H1 (cell line): ENCODE results near the gene LDAH. TPM values are rescaled to one million over a fixed set of nuclear protein-coding genes. Genes with fewer than 3 reads are reported as not detected.

ENCODE experiments used
- CTCF ChIA-PET: fragments of 300-600 bp; sonication (Branson Sonifier 250); formaldehyde crosslinking; loops from one replicate; lab custom pipeline; 2021; ENCODE audit not compliant: partially characterized antibody; lab: Charles Lee
- POLR2A ChIA-PET: fragments of 300-600 bp; sonication (Branson Sonifier 250); formaldehyde crosslinking; loops from one replicate; lab custom pipeline; 2021; ENCODE audit warnings: inconsistent platforms; ENCODE audit not compliant: partially characterized antibody; lab: Charles Lee
- DNase-seq, 2 experiments: peaks; one replicate each; pipeline versions ENCODE4 v3.0.0 to v3.0.0-alpha.2; 2010 to 2022; ENCODE audit warnings: low spot score in 2 of 2, low read depth in 1 of 2, mixed read lengths in 1 of 2
- FAIRE-seq: peaks from 2 replicates; lab custom pipeline; 2011; peaks lifted over from hg19 to GRCh38; lab: Jason Lieb, UNC
- H2AFZ ChIP-seq: 2 replicates; pipeline ENCODE4 v1.8.1; 2012; ENCODE audit warnings: low read length, inconsistent platforms
- H2AK5ac ChIP-seq: 2 replicates; pipeline ENCODE4 v1.6.1; 2013; ENCODE audit warnings: low read depth, low read length
- H2BK120ac ChIP-seq: replicated peaks from 2 replicates; pipeline ENCODE3; 2013; ENCODE audit warnings: low read depth, low read length, inconsistent platforms
- H2BK12ac ChIP-seq: 2 replicates; pipeline ENCODE4 v1.6.1; 2013; ENCODE audit warnings: low read depth, low read length
- H2BK15ac ChIP-seq: 2 replicates; pipeline ENCODE4 v1.6.1; 2013; ENCODE audit warnings: low read length
- H2BK20ac ChIP-seq: 2 replicates; pipeline ENCODE4 v1.6.1; 2013; ENCODE audit warnings: low read length
- H2BK5ac ChIP-seq: 2 replicates; pipeline ENCODE4 v1.6.1; 2013; ENCODE audit warnings: low read depth, low read length
- H3K14ac ChIP-seq: 2 replicates; pipeline ENCODE4 v1.6.1; 2013; ENCODE audit warnings: inconsistent platforms; ENCODE audit not compliant: insufficient read length
- H3K18ac ChIP-seq: 2 replicates; pipeline ENCODE4 v1.6.1; 2013; ENCODE audit warnings: low read length; ENCODE audit errors: extremely low read depth
- H3K23ac ChIP-seq: 2 replicates; pipeline ENCODE4 v1.6.1; 2013; ENCODE audit warnings: inconsistent platforms; ENCODE audit not compliant: insufficient read length
- H3K23me2 ChIP-seq: 2 replicates; pipeline ENCODE4 v1.6.1; 2013; ENCODE audit warnings: low read depth, low read length
- H3K27ac ChIP-seq: 2 replicates; pipeline ENCODE4 v1.6.1; 2011; ENCODE audit warnings: low read depth, low read length, inconsistent platforms
- H3K27me3 ChIP-seq, 4 experiments: replicated peaks in 1 of 4; 1 replicate in 1 of 4; 2 replicates in 3 of 4; pipeline versions ENCODE4 v1.6.1 to v1.8.1; 2011 to 2013; ENCODE audit warnings: low read length in 3 of 4, mild to moderate bottlenecking in 3 of 4, inconsistent platforms in 2 of 4, mixed read lengths in 2 of 4, moderate library complexity in 1 of 4; ENCODE audit not compliant: control insufficient read depth in 3 of 4, insufficient read depth in 3 of 4; ENCODE audit errors: extremely low read depth in 1 of 4
- H3K36me3 ChIP-seq, 4 experiments: 2 replicates each; pipeline versions ENCODE4 v1.6.1 to v1.8.1; 2011 to 2013; ENCODE audit warnings: mild to moderate bottlenecking in 4 of 4, low read length in 3 of 4, moderate library complexity in 2 of 4, control low read depth in 1 of 4, inconsistent platforms in 1 of 4; ENCODE audit not compliant: insufficient read depth in 4 of 4, control insufficient read depth in 2 of 4
- H3K4ac ChIP-seq: replicated peaks from 2 replicates; pipeline ENCODE3; 2013; ENCODE audit warnings: low read length, low read depth, mixed read lengths, inconsistent platforms; ENCODE audit not compliant: insufficient read length
- H3K4me1 ChIP-seq, 4 experiments: replicated peaks in 1 of 4; 1 replicate in 1 of 4; 2 replicates in 3 of 4; pipeline versions ENCODE4 v1.6.1 to v1.8.1; 2011 to 2013; ENCODE audit warnings: low read length in 3 of 4, inconsistent platforms in 2 of 4, mixed read lengths in 1 of 4; ENCODE audit not compliant: insufficient read depth in 4 of 4, control insufficient read depth in 3 of 4
- H3K4me2 ChIP-seq, 2 experiments: 2 replicates each; pipeline versions ENCODE4 v1.6.1 to v1.8.1; 2011 to 2013; ENCODE audit warnings: low read depth in 2 of 2, low read length in 2 of 2, control low read depth in 1 of 2, inconsistent platforms in 1 of 2, mild to moderate bottlenecking in 1 of 2; ENCODE audit not compliant: insufficient read depth in 1 of 2
- H3K4me3 ChIP-seq, 4 experiments: fragments of 200-600, 300-600 bp in 1 of 4; sonication (generic), shearing (Covaris generic), sonication (Bioruptor Twin) in 1 of 4; 2 replicates each; pipeline versions ENCODE4 v1.5.1 to v1.8.1; 2011 to 2016; ENCODE audit warnings: low read length in 4 of 4, low read depth in 3 of 4, control low read depth in 2 of 4, inconsistent platforms in 2 of 4, mild to moderate bottlenecking in 2 of 4, mixed read lengths in 1 of 4, moderate library complexity in 1 of 4; ENCODE audit not compliant: insufficient read depth in 2 of 4; ENCODE audit errors: extremely low read depth in 1 of 4
- H3K56ac ChIP-seq: replicated peaks from 2 replicates; pipeline ENCODE3; 2013; ENCODE audit warnings: low read depth, mild to moderate bottlenecking, mixed read lengths, low read length, inconsistent platforms; ENCODE audit not compliant: insufficient read length
- H3K79me1 ChIP-seq: 2 replicates; pipeline ENCODE4 v1.6.1; 2013; ENCODE audit warnings: low read depth, low read length, control low read depth
- H3K79me2 ChIP-seq, 2 experiments: 2 replicates each; pipeline versions ENCODE4 v1.6.1 to v1.8.1; 2012 to 2013; ENCODE audit warnings: low read length in 2 of 2, mild to moderate bottlenecking in 2 of 2, inconsistent platforms in 1 of 2; ENCODE audit not compliant: insufficient read depth in 2 of 2, control insufficient read depth in 1 of 2
- H3K9ac ChIP-seq, 4 experiments: replicated peaks in 1 of 4; 1 replicate in 1 of 4; 2 replicates in 3 of 4; pipeline versions ENCODE4 v1.6.1 to v1.8.1; 2011 to 2013; ENCODE audit warnings: low read depth in 3 of 4, low read length in 3 of 4, control low read depth in 2 of 4, mild to moderate bottlenecking in 2 of 4, moderate library complexity in 2 of 4, inconsistent platforms in 1 of 4; ENCODE audit errors: extremely low read depth in 1 of 4
- H3K9me3 ChIP-seq, 2 experiments: 2 replicates each; pipeline versions ENCODE4 v1.6.1 to v1.8.1; 2012 to 2013; ENCODE audit warnings: mild to moderate bottlenecking in 2 of 2, moderate library complexity in 2 of 2, control low read depth in 1 of 2, inconsistent platforms in 1 of 2, low read depth in 1 of 2, low read length in 1 of 2, mixed read lengths in 1 of 2; ENCODE audit not compliant: insufficient read depth in 2 of 2
- H4K20me1 ChIP-seq, 2 experiments: replicated peaks in 1 of 2; 2 replicates each; pipeline versions ENCODE3 to v1.8.1; 2011 to 2013; ENCODE audit warnings: inconsistent platforms in 2 of 2, low read length in 2 of 2, mild to moderate bottlenecking in 1 of 2; ENCODE audit not compliant: insufficient read depth in 2 of 2, control insufficient read depth in 1 of 2
- H4K5ac ChIP-seq: 2 replicates; pipeline ENCODE4 v1.6.1; 2013; ENCODE audit warnings: low read length, low read depth, mixed read lengths, inconsistent platforms; ENCODE audit not compliant: insufficient read length
- H4K8ac ChIP-seq: 2 replicates; pipeline ENCODE4 v1.8.0; 2013; ENCODE audit warnings: mild to moderate bottlenecking, moderate library complexity, low read length, inconsistent platforms; ENCODE audit not compliant: insufficient read depth; ENCODE audit errors: extremely low read depth
- H4K91ac ChIP-seq: replicated peaks from 2 replicates; pipeline ENCODE3; 2013; ENCODE audit warnings: low read length, mixed read lengths, inconsistent platforms; ENCODE audit not compliant: insufficient read length
- BCL11A ChIP-seq, 2 experiments: IDR thresholded peaks; one replicate each; pipeline ENCODE4 v1.6.1; 2011; ENCODE audit warnings: low read depth in 2 of 2, low read length in 2 of 2, mild to moderate bottlenecking in 2 of 2
- BRCA1 ChIP-seq: IDR thresholded peaks from 2 replicates; pipeline ENCODE4 v1.6.1; 2012; ENCODE audit warnings: low read depth, low read length, improper control_type of control experiment
- CEBPB ChIP-seq: IDR thresholded peaks from 2 replicates; pipeline ENCODE4 v1.6.1; 2012; ENCODE audit warnings: low read depth, low read length
- CHD2 ChIP-seq: IDR thresholded peaks from 2 replicates; pipeline ENCODE4 v1.6.1; 2012; ENCODE audit warnings: low read length, improper control_type of control experiment
- CTBP2 ChIP-seq: IDR thresholded peaks from 2 replicates; pipeline ENCODE4 v1.7.0; 2011; ENCODE audit warnings: borderline replicate concordance, mild to moderate bottlenecking, moderate library complexity, mixed read lengths, low read length; ENCODE audit not compliant: insufficient read depth, insufficient read length
- GTF2F1 ChIP-seq: IDR thresholded peaks from 2 replicates; pipeline ENCODE4 v1.6.1; 2012; ENCODE audit warnings: low read depth, low read length, improper control_type of control experiment, borderline replicate concordance
- HDAC6 ChIP-seq: IDR thresholded peaks from one replicate; pipeline ENCODE4 v1.7.1; 2012; ENCODE audit warnings: low read depth, mild to moderate bottlenecking, inconsistent platforms, low read length, moderate library complexity
- KDM5A ChIP-seq: fragments of 200-600 bp; IDR thresholded peaks from 2 replicates; pipeline ENCODE4 v1.7.1; 2012; ENCODE audit warnings: mild to moderate bottlenecking, low read length, inconsistent platforms, mixed read lengths
- POU5F1 ChIP-seq: IDR thresholded peaks from 2 replicates; pipeline ENCODE4 v1.6.1; 2011; ENCODE audit warnings: low read depth, mild to moderate bottlenecking, low read length, moderate library complexity
- SIN3A ChIP-seq, 2 experiments: IDR thresholded peaks in 1 of 2; conservative IDR thresholded peaks in 1 of 2; 2 replicates each; pipeline ENCODE4 v1.6.1; 2011 to 2012; ENCODE audit warnings: low read length in 2 of 2, improper control_type of control experiment in 1 of 2, low read depth in 1 of 2, mild to moderate bottlenecking in 1 of 2
- SP4 ChIP-seq: IDR thresholded peaks from 2 replicates; pipeline ENCODE4 v1.6.1; 2012; ENCODE audit warnings: low read length, inconsistent platforms
- WGBS, 2 experiments: shearing (Covaris generic) in 1 of 2; methylation state at CpG; one replicate each; pipeline versions ENCODE4 v1.1.6 to v1.1.7; 2013 to 2015; ENCODE audit warnings: low lambda C conversion rate in 2 of 2, mixed read lengths in 2 of 2, inconsistent platforms in 1 of 2, low coverage in 1 of 2, missing lambda C conversion rate in 1 of 2; ENCODE audit not compliant: insufficient replicate concordance in 2 of 2, insufficient coverage in 1 of 2, insufficient read length in 1 of 2; ENCODE audit errors: extremely low coverage in 1 of 2, missing lambda C conversion rate in 1 of 2; 5-methylcytosine and 5-hydroxymethylcytosine counted together
- polyA plus RNA-seq, 7 experiments: library from polyadenylated mRNA; depleted of rRNA in 3 of 7; stranded (reverse) in 5 of 7; unstranded in 2 of 7; fragments of >200 nt in 5 of 7; fragments of 200-250 nt in 2 of 7; gene quantifications; 1 replicate in 5 of 7; 2 replicates in 1 of 7; 4 replicates in 1 of 7; pipeline versions ENCODE4 v1.2.1 to v1.2.3, GENCODE V29; 2011 to 2013; ENCODE audit warnings: missing spikeins in 2 of 7, mixed read lengths in 2 of 7
- total RNA-seq: library from RNA; stranded (reverse); fragmentation: NEBNext Ultra II Directional; extraction: Animal tissue kit (Norgen Biotek cat#: 25700); gene quantifications from 2 replicates; pipeline ENCODE4 v1.2.1, GENCODE V29; 2021

The LDAH gene
- total and polyA plus RNA-seq, 2 of the 8 experiments (the other 6 are each of a cell fraction or from before 2014, with no cell fraction given): 10.9 to 26.3 TPM

GRCh38 chr2:20678780-20679179, 144.1 kb downstream of the LDAH start:
- no peaks in the 10 kb centered on the region for H3K79me2 ChIP-seq
- no peak overlapping the region for H2AK5ac ChIP-seq
- no peak overlapping the region for H4K5ac ChIP-seq
- H3K56ac ChIP-seq: no peak overlapping the region
- H3K23me2 ChIP-seq: no peaks in the 10 kb centered on the region
- H3K27ac ChIP-seq: no peak overlapping the region
- TF ChIP-seq HDAC6: no peak
- no peak for TF ChIP-seq SIN3A (conservative IDR thresholded peaks at IDR 0.05 in 1 of 2, IDR thresholded peaks at IDR 0.05 in 1 of 2; ENCODE audit: low read depth in 1 of 2, low read length in 2 of 2)
- TF ChIP-seq SP4: no peak
- no peak for TF ChIP-seq POU5F1
- no peak for TF ChIP-seq CTBP2
- no peak for TF ChIP-seq BCL11A (IDR thresholded peaks at IDR 0.05; ENCODE audit: low read depth in 2 of 2, low read length in 2 of 2)
- TF ChIP-seq CHD2: no peak
- no peak for TF ChIP-seq BRCA1
- TF ChIP-seq GTF2F1: no peak
- TF ChIP-seq CEBPB: no peak
- no peak for TF ChIP-seq KDM5A
- no peak overlapping the region for H3K4me2 ChIP-seq
- no peak overlapping the region for H4K8ac ChIP-seq
- H3K36me3 ChIP-seq: no peaks in the 10 kb centered on the region; a peak in 1 of 8 replicates
- H3K27me3 ChIP-seq: peaks cover 0 to 13% (median 10%) of the 10 kb centered on the region in 4 experiments; a peak in 4 of 7 replicates
- DNase-seq: no peak
- no peak overlapping the region for H2BK15ac ChIP-seq
- no peaks in the 10 kb centered on the region for H3K9me3 ChIP-seq
- no peak overlapping the region for H3K9ac ChIP-seq
- 95% methylated on average over 2 of the region's 2 CpGs; no CpG with 5 or more reads in 1 of the 2 experiments for WGBS, 2 experiments
- peaks cover 6% of the 10 kb centered on the region in 2 experiments for H4K20me1 ChIP-seq
- no peak overlapping the region for H2BK5ac ChIP-seq
- no peak overlapping the region for H3K23ac ChIP-seq
- H3K4ac ChIP-seq: no peak overlapping the region
- no peak overlapping the region for H2BK12ac ChIP-seq
- H3K4me1 ChIP-seq: peaks cover 0 to 18% (median 8%) of the 10 kb centered on the region in 4 experiments; a peak in 6 of 7 replicates
- H3K18ac ChIP-seq: no peak overlapping the region
- H2BK120ac ChIP-seq: no peak overlapping the region
- no peaks in the 10 kb centered on the region for H3K79me1 ChIP-seq
- no peak overlapping the region for H3K4me3 ChIP-seq
- no peak overlapping the region for H2AFZ ChIP-seq
- CTCF ChIA-PET: interaction anchor here (0.6 to 8.7 kb wide), 17 partner anchors 9 to 377 kb away, joined by 3 to 266 read pairs (median 15); partner anchors contain the start of gene GDF7
- no peak for FAIRE-seq
- H3K14ac ChIP-seq: no peak overlapping the region
- POLR2A ChIA-PET: interaction anchor here (1.4 kb wide), 1 partner anchor 12 kb away, joined by 6 read pairs; no protein-coding TSS in a partner anchor
- H4K91ac ChIP-seq: no peak overlapping the region
- no peak overlapping the region for H2BK20ac ChIP-seq
